Nephron (organoid): Measurements from ENCODE around the gene DNAJC5G.

Experiments
- H3K27ac Mint-ChIP-seq, 3 experiments: 2 replicates each; pipeline ENCODE4 v1.8.0; 2020; ENCODE audit warnings: mixed read lengths in 3 of 3, mild to moderate bottlenecking in 2 of 3, moderate library complexity in 1 of 3
- H3K27me3 Mint-ChIP-seq: 2 replicates; pipeline ENCODE4 v1.8.0; 2021; ENCODE audit warnings: low read depth, mild to moderate bottlenecking, moderate library complexity, mixed read lengths
- H3K36me3 Mint-ChIP-seq: 2 replicates; pipeline ENCODE4 v1.8.0; 2020; ENCODE audit warnings: low read depth, mixed read lengths
- H3K4me1 Mint-ChIP-seq: 2 replicates; pipeline ENCODE4 v1.8.0; 2020; ENCODE audit warnings: mixed read lengths
- H3K4me3 Mint-ChIP-seq, 3 experiments: 2 replicates each; pipeline ENCODE4 v1.8.0; 2020; ENCODE audit warnings: mild to moderate bottlenecking in 3 of 3, mixed read lengths in 3 of 3, moderate library complexity in 2 of 3
- H3K9me3 Mint-ChIP-seq: 2 replicates; pipeline ENCODE4 v1.8.0; 2020; ENCODE audit warnings: mixed read lengths
- TF ChIP-seq, protein P1 (sequence below), 3 experiments: fragments of 200-600 bp; sonication (generic); IDR thresholded peaks; one replicate each; pipeline ENCODE4 v1.5.0; 2021; ENCODE audit warnings: antibody characterized with exemption in 3 of 3; ENCODE audit not compliant: unreplicated experiment in 3 of 3

Gene DNAJC5G

DNA sequence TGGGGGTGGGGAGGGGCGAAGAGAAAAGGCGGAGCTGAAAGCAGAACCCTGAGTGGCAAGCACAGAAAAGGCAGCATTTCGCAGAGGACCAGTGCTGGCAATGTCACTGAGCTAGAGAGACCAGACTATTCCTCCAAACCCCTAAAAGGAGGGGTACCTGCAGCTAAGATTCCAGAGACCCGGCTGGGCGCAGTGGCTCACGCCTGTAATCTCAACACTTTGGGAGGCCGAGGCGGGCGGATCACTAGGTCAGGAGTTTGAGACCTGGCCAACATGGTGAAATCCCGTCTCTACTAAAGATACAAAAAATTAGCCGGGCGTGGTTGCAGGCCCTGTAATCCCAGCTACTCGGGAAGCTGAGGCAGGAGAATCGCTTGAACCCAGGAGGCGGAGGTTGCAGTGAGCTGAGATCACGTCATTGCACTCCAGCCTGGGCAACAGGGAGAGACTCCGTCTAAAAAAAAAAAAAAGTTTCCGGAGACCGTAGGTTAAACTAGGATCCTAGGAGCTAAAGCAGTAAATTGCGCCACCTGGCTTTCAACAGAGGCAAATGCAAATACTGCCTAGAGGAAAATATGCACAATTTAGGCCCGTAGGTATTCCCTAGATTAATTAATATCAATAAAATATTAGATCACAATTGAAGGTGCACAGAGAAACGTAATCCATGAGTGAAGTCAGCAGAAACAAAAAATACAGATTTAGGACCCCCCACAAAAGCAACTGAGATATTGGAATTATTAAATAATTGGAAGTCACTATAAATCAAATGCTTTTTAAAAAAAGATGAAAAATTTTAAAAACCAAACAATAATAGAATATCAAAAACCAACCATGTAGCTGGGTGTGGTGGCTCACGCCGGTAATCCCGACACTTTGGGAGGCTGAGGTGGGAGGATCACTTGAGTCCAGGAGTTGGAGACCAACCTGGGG is 28.1 kb downstream of the DNAJC5G start:
- TF ChIP-seq, protein P1, sequence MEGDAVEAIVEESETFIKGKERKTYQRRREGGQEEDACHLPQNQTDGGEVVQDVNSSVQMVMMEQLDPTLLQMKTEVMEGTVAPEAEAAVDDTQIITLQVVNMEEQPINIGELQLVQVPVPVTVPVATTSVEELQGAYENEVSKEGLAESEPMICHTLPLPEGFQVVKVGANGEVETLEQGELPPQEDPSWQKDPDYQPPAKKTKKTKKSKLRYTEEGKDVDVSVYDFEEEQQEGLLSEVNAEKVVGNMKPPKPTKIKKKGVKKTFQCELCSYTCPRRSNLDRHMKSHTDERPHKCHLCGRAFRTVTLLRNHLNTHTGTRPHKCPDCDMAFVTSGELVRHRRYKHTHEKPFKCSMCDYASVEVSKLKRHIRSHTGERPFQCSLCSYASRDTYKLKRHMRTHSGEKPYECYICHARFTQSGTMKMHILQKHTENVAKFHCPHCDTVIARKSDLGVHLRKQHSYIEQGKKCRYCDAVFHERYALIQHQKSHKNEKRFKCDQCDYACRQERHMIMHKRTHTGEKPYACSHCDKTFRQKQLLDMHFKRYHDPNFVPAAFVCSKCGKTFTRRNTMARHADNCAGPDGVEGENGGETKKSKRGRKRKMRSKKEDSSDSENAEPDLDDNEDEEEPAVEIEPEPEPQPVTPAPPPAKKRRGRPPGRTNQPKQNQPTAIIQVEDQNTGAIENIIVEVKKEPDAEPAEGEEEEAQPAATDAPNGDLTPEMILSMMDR (IDR thresholded peaks at IDR 0.05; ENCODE audit: unreplicated experiment in 3 of 3), result peak; percentile 84 to 92 (median 84)
- H3K4me3 Mint-ChIP-seq, result no peak overlapping the region

DNA sequence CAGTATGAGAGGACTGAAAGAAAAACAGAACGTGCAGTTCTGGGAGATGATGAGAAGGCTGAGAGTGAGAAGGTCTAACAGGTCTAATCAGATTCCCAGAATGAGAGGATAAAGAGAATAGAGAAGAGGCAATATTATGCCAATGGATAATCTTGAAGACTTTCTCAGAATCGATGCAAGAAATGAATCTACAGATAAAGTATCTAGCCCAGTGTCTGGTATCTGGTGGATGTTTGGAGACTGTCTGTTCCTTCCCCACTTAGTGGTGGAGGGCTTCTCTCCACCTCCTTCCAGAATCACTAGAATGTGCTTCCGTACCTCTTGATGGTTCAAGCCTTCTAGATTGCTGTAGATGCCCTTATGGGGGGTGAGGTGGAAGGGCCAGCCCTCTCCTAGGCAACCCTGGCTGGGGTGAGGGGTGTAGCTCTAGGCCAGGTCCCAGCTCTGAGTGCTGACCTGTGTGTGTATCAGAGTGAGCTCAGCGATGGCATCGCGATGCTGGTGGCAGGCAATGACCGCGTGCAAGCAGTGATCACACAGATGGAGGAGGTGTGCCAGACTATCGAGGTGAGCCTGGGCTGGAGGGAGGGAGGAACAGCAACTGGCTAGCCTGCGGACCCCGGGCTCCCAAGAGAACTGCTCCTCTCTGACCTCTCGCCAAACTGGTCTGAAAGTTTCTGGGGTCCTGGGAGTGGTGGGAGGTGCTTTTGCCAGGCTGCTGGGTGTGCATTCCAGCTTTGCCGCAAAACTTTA is 29.4 kb downstream of the DNAJC5G start:
- TF ChIP-seq, protein P1 (IDR thresholded peaks at IDR 0.05; ENCODE audit: unreplicated experiment in 3 of 3), result no peak
- H3K36me3 Mint-ChIP-seq, result peaks cover 7% of the 10 kb centered on the region
- peaks cover 54% of the 10 kb centered on the region for H3K27me3 Mint-ChIP-seq
- H3K4me1 Mint-ChIP-seq, result no peaks in the 10 kb centered on the region
- no peak overlapping the region for H3K4me3 Mint-ChIP-seq
- H3K9me3 Mint-ChIP-seq, result peaks cover 6% of the 10 kb centered on the region
- H3K27ac Mint-ChIP-seq, result no peak overlapping the region

More for the DNA sequence above, 28.1 kb downstream of the DNAJC5G start:
- no peak overlapping the region for H3K27ac Mint-ChIP-seq
- no peaks in the 10 kb centered on the region for H3K4me1 Mint-ChIP-seq
- H3K36me3 Mint-ChIP-seq, result peaks cover under 1% of the 10 kb centered on the region
- peaks cover 48% of the 10 kb centered on the region for H3K27me3 Mint-ChIP-seq
- peaks cover 6% of the 10 kb centered on the region for H3K9me3 Mint-ChIP-seq

DNA sequence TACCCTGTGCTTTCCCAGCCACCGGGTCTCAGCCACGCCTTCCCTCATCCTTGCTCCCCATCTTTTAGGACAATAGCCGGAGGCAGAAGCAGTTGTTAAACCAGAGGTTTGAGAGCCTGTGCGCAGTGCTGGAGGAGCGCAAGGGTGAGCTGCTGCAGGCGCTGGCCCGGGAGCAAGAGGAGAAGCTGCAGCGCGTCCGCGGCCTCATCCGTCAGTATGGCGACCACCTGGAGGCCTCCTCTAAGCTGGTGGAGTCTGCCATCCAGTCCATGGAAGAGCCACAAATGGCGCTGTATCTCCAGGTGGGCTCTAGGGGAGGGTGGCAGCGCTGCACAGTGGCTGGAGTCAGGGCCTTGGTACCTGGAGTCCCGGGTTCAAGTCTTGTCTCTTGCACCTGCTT is 30.3 kb downstream of the DNAJC5G start:
- Mint-ChIP-seq H3K36me3 (peaks cover 10% of the 10 kb centered on the region), H3K27ac (no peak overlapping the region)
- TF ChIP-seq, protein P1 (IDR thresholded peaks at IDR 0.05; ENCODE audit: unreplicated experiment in 3 of 3), result no peak

DNA sequence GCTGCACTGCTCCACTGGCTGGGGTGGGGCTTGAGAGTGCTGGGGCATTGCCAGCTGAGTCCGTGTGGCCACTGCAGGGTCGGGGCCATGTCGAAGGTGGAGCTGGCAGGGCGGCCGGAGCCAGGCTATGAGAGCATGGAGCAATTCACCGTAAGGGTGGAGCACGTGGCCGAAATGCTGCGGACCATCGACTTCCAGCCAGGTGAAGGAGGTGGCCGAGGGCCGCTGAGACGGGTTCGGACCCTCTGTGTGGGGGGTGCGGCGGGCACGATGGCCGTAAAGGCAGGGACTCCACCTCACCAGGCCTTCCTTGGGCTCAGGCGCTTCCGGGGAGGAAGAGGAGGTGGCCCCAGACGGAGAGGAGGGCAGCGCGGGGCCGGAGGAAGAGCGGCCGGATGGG is 30.9 kb downstream of the DNAJC5G start:
- no peak overlapping the region for H3K27ac Mint-ChIP-seq
- peaks cover 58% of the 10 kb centered on the region for H3K27me3 Mint-ChIP-seq
- H3K9me3 Mint-ChIP-seq, result peaks cover 6% of the 10 kb centered on the region
- H3K36me3 Mint-ChIP-seq, result peaks cover 12% of the 10 kb centered on the region
- H3K4me3 Mint-ChIP-seq, result no peak overlapping the region
- H3K4me1 Mint-ChIP-seq, result no peaks in the 10 kb centered on the region
- TF ChIP-seq, protein P1 (IDR thresholded peaks at IDR 0.05; ENCODE audit: unreplicated experiment in 3 of 3), result no peak

More for the DNA sequence above, 30.3 kb downstream of the DNAJC5G start:
- peaks cover 58% of the 10 kb centered on the region for H3K27me3 Mint-ChIP-seq
- H3K4me1 Mint-ChIP-seq, result no peaks in the 10 kb centered on the region
- no peak overlapping the region for H3K4me3 Mint-ChIP-seq
- H3K9me3 Mint-ChIP-seq, result peaks cover 6% of the 10 kb centered on the region

DNA sequence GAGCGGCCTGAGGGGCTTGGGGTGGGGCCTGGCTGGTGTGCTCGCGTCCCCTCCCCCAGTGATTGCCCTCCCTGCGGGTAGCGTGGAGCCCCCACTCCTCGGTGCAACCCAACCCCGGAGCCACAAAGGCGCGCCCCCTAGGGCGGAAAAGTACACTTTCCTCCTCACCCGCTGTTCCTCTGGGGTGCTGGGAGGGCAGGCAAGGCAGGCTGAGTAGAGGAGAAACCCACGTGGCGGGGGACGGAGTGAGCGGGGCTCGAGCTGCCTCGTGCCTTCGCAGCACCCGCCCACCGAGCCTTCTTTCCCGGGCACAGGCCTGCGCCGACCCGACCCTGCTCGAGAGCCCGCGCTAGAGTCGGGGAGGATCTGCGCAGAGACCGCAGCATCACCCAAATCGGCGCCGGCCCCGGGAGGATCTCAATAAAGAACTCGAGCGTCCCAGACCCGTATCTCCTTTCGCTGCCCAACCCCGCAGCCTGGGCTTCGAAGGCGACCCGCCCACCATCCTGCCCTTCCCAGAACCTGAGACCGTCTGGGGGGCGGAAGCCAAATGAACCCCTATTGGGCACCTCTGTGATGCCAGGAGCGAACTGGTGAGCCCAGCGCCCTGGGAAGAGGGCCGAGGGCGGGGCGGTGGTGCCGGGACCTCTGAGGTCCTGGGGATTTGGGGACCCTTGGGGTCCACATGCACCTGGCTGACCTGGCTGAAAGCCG is 31.5 kb downstream of the DNAJC5G start:
- Mint-ChIP-seq H3K4me3 (no peak overlapping the region), H3K36me3 (peaks cover 18% of the 10 kb centered on the region), H3K27ac (no peak overlapping the region), H3K9me3 (peaks cover 6% of the 10 kb centered on the region), H3K4me1 (no peaks in the 10 kb centered on the region), H3K27me3 (peaks cover 58% of the 10 kb centered on the region)
- TF ChIP-seq, protein P1 (IDR thresholded peaks at IDR 0.05; ENCODE audit: unreplicated experiment in 3 of 3), result no peak
